ENCODE measurements around the gene PSME3IP1.

The PSME3IP1 gene

GRCh38 chr16:57166951-57167350 is 18.9 kb downstream of the PSME3IP1 start:
- peak; percentile 38 for DNase-seq

- DNase-seq = no peak
Observed at GRCh38 chr16:57166451-57166850, 19.4 kb downstream of the PSME3IP1 start.

- DNase-seq = no peak
Observed at GRCh38 chr16:57165938-57166337, 19.9 kb downstream of the PSME3IP1 start.

GRCh38 chr16:57165483-57165882 is 20.4 kb downstream of the PSME3IP1 start:
- DNase-seq = no peak

GRCh38 chr16:57163842-57164241 is 22.0 kb downstream of the PSME3IP1 start:
- no peak for DNase-seq

- no peak for DNase-seq
Observed at GRCh38 chr16:57159447-57159846, 26.4 kb downstream of the PSME3IP1 start.

GRCh38 chr16:57157533-57157932 is 28.3 kb downstream of the PSME3IP1 start:
- no peak for DNase-seq

GRCh38 chr16:57156351-57156703 is 29.5 kb downstream of the PSME3IP1 start:
- no peak for DNase-seq

GRCh38 chr16:57155702-57156350 is 30.0 kb downstream of the PSME3IP1 start:
- no peak for DNase-seq

- no peak for DNase-seq
Observed at GRCh38 chr16:57153841-57154240, 32.0 kb downstream of the PSME3IP1 start.

- DNase-seq = no peak
Observed at GRCh38 chr16:57152096-57153093, 33.4 kb downstream of the PSME3IP1 start.

- no peak for DNase-seq
Observed at GRCh38 chr16:57151369-57151768, 34.5 kb downstream of the PSME3IP1 start.

GRCh38 chr16:57150682-57151330 is 35.0 kb downstream of the PSME3IP1 start:
- no peak for DNase-seq

- no peak for DNase-seq
Observed at GRCh38 chr16:57149391-57149790, 36.4 kb downstream of the PSME3IP1 start.

GRCh38 chr16:57148481-57148880 is 37.4 kb downstream of the PSME3IP1 start:
- no peak for DNase-seq

- no peak for DNase-seq
Observed at GRCh38 chr16:57147381-57148221, 38.2 kb downstream of the PSME3IP1 start.

- DNase-seq = no peak
Observed at GRCh38 chr16:57146735-57147134, 39.1 kb downstream of the PSME3IP1 start.

GRCh38 chr16:57146040-57146647 is 39.7 kb downstream of the PSME3IP1 start:
- no peak for DNase-seq

GRCh38 chr16:57145046-57146021 is 40.5 kb downstream of the PSME3IP1 start:
- DNase-seq = no peak

- no peak for DNase-seq
Observed at GRCh38 chr16:57144027-57144426, 41.8 kb downstream of the PSME3IP1 start.
